A549 (cell line): ENCODE data around the gene PIP4K2A. TPM values are rescaled to one million over a fixed set of nuclear protein-coding genes. Genes with fewer than 3 reads are reported as not detected.

ENCODE experiments used
- ATAC-seq, 2 experiments: fragments of 200-7000 bp in 1 of 2; fragments of >200 bp in 1 of 2; cut with Nextera tagmentation in 1 of 2; cut with Tn5 transposase in 1 of 2; 3 replicates each; pipeline versions ENCODE4 v1.8.0 to v1.9.1; 2018 to 2020; ENCODE audit warnings: mild to moderate bottlenecking in 1 of 2, moderate library complexity in 1 of 2
- CTCF ChIA-PET: fragments of 300-600 bp; sonication (Branson Sonifier 250); formaldehyde crosslinking; extraction: SDS; loops from one replicate; lab custom pipeline; 2021; ENCODE audit warnings: antibody characterized with exemption, inconsistent platforms; lab: Yijun Ruan, JAX
- POLR2A ChIA-PET: fragments of 350-600 bp; formaldehyde crosslinking; extraction: SDS; loops from one replicate; lab custom pipeline; 2021; ENCODE audit warnings: antibody characterized with exemption, inconsistent platforms; lab: Yijun Ruan, JAX
- DNase-seq, 2 experiments: peaks; one replicate each; pipeline versions ENCODE4 v3.0.0 to v3.0.0-alpha.2; 2011 to 2016; ENCODE audit warnings: low read depth in 1 of 2, low spot score in 1 of 2
- FAIRE-seq: peaks from 2 replicates; lab custom pipeline; 2011; peaks lifted over from hg19 to GRCh38; lab: Jason Lieb, UNC
- H3K27ac ChIP-seq, 2 experiments: fragments of >200 bp; sonication (Bioruptor Twin); formaldehyde crosslinking; 3 replicates each; pipeline ENCODE4 v1.5.1; 2016 to 2017
- H3K4me1 ChIP-seq: fragments of >200 bp; sonication (Bioruptor Twin); formaldehyde crosslinking; 3 replicates; pipeline ENCODE4 v1.6.1; 2016
- H3K4me2 ChIP-seq: fragments of >200 bp; sonication (Bioruptor Twin); formaldehyde crosslinking; 3 replicates; pipeline ENCODE4 v1.6.1; 2016
- H3K4me3 ChIP-seq: fragments of >200 bp; sonication (Bioruptor Twin); formaldehyde crosslinking; 3 replicates; pipeline ENCODE4 v1.5.1; 2016
- H3K9me3 ChIP-seq: fragments of >200 bp; sonication (Bioruptor Twin); formaldehyde crosslinking; 3 replicates; pipeline ENCODE4 v1.6.1; 2016
- BHLHE40 ChIP-seq: IDR thresholded peaks from 2 replicates; pipeline ENCODE4 v1.6.1; 2012; ENCODE audit warnings: low read depth, low read length, inconsistent platforms
- CBX2 ChIP-seq: fragments of 200-600 bp; sonication (generic); IDR thresholded peaks from 2 replicates; pipeline ENCODE4 v1.6.1; 2016; ENCODE audit warnings: low read depth, mild to moderate bottlenecking, borderline replicate concordance
- EHF ChIP-seq: fragments of 250-450 bp; sonication (Bioruptor Pico); IDR thresholded peaks from 2 replicates; pipeline ENCODE4 v1.5.0; 2020; ENCODE audit warnings: mild to moderate bottlenecking
- FOSB ChIP-seq: fragments of 250-450 bp; sonication (Bioruptor Pico); IDR thresholded peaks from 2 replicates; pipeline ENCODE4 v1.5.0; 2020; ENCODE audit warnings: mild to moderate bottlenecking, moderate library complexity
- FOXS1 ChIP-seq: fragments of 250-450 bp; sonication (Bioruptor Pico); IDR thresholded peaks from 2 replicates; pipeline ENCODE4 v1.5.0; 2020; ENCODE audit warnings: mild to moderate bottlenecking, moderate library complexity
- GATA3 ChIP-seq: IDR thresholded peaks from 2 replicates; pipeline ENCODE4 v1.6.1; 2012; ENCODE audit warnings: borderline replicate concordance
- HEYL ChIP-seq: fragments of 250-450 bp; sonication (Bioruptor Pico); IDR thresholded peaks from 2 replicates; pipeline ENCODE4 v1.8.0; 2021; ENCODE audit warnings: mild to moderate bottlenecking, moderate library complexity
- HOXB5 ChIP-seq: fragments of 250-450 bp; sonication (Bioruptor Pico); IDR thresholded peaks from 2 replicates; pipeline ENCODE4 v1.5.0; 2020; ENCODE audit warnings: mild to moderate bottlenecking, moderate library complexity
- KDM1A ChIP-seq: fragments of 200-600 bp; sonication (generic); IDR thresholded peaks from 2 replicates; pipeline ENCODE4 v1.6.1; 2016; ENCODE audit warnings: low read depth, mild to moderate bottlenecking
- KDM5A ChIP-seq: fragments of 200-600 bp; sonication (generic); IDR thresholded peaks from 2 replicates; pipeline ENCODE4 v1.6.1; 2016; ENCODE audit warnings: antibody characterized with exemption, mild to moderate bottlenecking
- MAZ ChIP-seq: fragments of 150-350 bp; IDR thresholded peaks from 2 replicates; pipeline ENCODE4 v1.6.1; 2014; ENCODE audit warnings: antibody characterized with exemption, low read depth, low read length, borderline replicate concordance
- PHF8 ChIP-seq: fragments of 200-600 bp; sonication (generic); IDR thresholded peaks from 2 replicates; pipeline ENCODE4 v1.6.1; 2016; ENCODE audit warnings: low read depth, mild to moderate bottlenecking, antibody characterized with exemption, moderate library complexity, borderline replicate concordance
- POLR2A ChIP-seq: IDR thresholded peaks from 2 replicates; pipeline ENCODE4 v1.6.1; 2012; ENCODE audit warnings: mild to moderate bottlenecking, low read length
- POLR2AphosphoS2 ChIP-seq: conservative IDR thresholded peaks from 2 replicates; pipeline ENCODE4 v1.6.1; 2012; ENCODE audit warnings: low read length, improper control_type of control experiment, inconsistent platforms
- RAD21 ChIP-seq, 2 experiments: fragments of >200 bp in 1 of 2; sonication (Bioruptor Twin) in 1 of 2; formaldehyde crosslinking in 1 of 2; IDR thresholded peaks in 1 of 2; conservative IDR thresholded peaks in 1 of 2; 2 replicates in 1 of 2; 3 replicates in 1 of 2; pipeline ENCODE4 v1.6.1; 2012 to 2018; ENCODE audit warnings: inconsistent platforms in 1 of 2
- RARB ChIP-seq: fragments of 250-450 bp; sonication (Bioruptor Pico); IDR thresholded peaks from 2 replicates; pipeline ENCODE4 v1.8.0; 2021; ENCODE audit warnings: mild to moderate bottlenecking, moderate library complexity
- RCOR1 ChIP-seq: fragments of 150-350 bp; IDR thresholded peaks from 2 replicates; pipeline ENCODE4 v1.6.1; 2014; ENCODE audit warnings: antibody characterized with exemption, low read length, low read depth
- RFX5 ChIP-seq: fragments of 450-650 bp; IDR thresholded peaks from 2 replicates; pipeline ENCODE4 v1.7.1; 2014; ENCODE audit warnings: antibody characterized with exemption, mild to moderate bottlenecking, moderate library complexity
- RNF2 ChIP-seq: fragments of 200-600 bp; sonication (generic); IDR thresholded peaks from 2 replicates; pipeline ENCODE4 v1.6.1; 2016; ENCODE audit warnings: low read depth, mild to moderate bottlenecking, antibody characterized with exemption, moderate library complexity, borderline replicate concordance
- ZSCAN20 ChIP-seq: fragments of 250-450 bp; sonication (Bioruptor Pico); IDR thresholded peaks from 2 replicates; pipeline ENCODE4 v1.8.0; 2022; ENCODE audit warnings: mild to moderate bottlenecking, moderate library complexity
- WGBS: methylation state at CpG from one replicate; pipeline ENCODE4 v1.1.6; 2017; ENCODE audit errors: missing lambda C conversion rate; 5-methylcytosine and 5-hydroxymethylcytosine counted together
- polyA plus RNA-seq, 4 experiments: library from polyadenylated mRNA; depleted of rRNA in 3 of 4; stranded (reverse); fragments of >200 nt; fragmentation: RNase III in 1 of 4; extraction: RNeasy Plus Mini Kit Qiagen cat#74134 plus additional on column Dnase treatment in 1 of 4; gene quantifications; 2 replicates in 3 of 4; 3 replicates in 1 of 4; pipeline ENCODE4 v1.2.3, GENCODE V29; 2011 to 2017
- TF ChIP-seq, protein P1 (sequence below): IDR thresholded peaks from 2 replicates; pipeline ENCODE4 v1.6.1; 2012; ENCODE audit warnings: low read depth, borderline replicate concordance
- TF ChIP-seq, protein P2 (sequence below): fragments of 250-450 bp; sonication (Bioruptor Pico); IDR thresholded peaks from 2 replicates; pipeline ENCODE4 v1.5.0; 2021; ENCODE audit warnings: mild to moderate bottlenecking, moderate library complexity, borderline replicate concordance
- TF ChIP-seq, protein P3 (sequence below): fragments of 250-450 bp; sonication (Bioruptor Pico); IDR thresholded peaks from 2 replicates; pipeline ENCODE4 v1.5.0; 2020; ENCODE audit warnings: low read depth, mild to moderate bottlenecking, moderate library complexity
- TF ChIP-seq, protein P4 (sequence below): fragments of 150-350 bp; IDR thresholded peaks from 2 replicates; pipeline ENCODE4 v1.6.1; 2014; ENCODE audit warnings: low read depth, mild to moderate bottlenecking, low read length
- TF ChIP-seq, protein P5 (sequence below): fragments of >200 bp; sonication (Bioruptor Twin); formaldehyde crosslinking; IDR thresholded peaks from 2 replicates; pipeline ENCODE4 v1.6.1; 2016
- TF ChIP-seq, protein P6 (sequence below): fragments of >200 bp; sonication (Bioruptor Twin); formaldehyde crosslinking; IDR thresholded peaks from 3 replicates; pipeline ENCODE4 v1.5.1; 2016

Gene PIP4K2A
- polyA plus RNA-seq, 2 of the 4 experiments (the other 2 are of a cell fraction): 23.1 to 24.0 TPM

DNA sequence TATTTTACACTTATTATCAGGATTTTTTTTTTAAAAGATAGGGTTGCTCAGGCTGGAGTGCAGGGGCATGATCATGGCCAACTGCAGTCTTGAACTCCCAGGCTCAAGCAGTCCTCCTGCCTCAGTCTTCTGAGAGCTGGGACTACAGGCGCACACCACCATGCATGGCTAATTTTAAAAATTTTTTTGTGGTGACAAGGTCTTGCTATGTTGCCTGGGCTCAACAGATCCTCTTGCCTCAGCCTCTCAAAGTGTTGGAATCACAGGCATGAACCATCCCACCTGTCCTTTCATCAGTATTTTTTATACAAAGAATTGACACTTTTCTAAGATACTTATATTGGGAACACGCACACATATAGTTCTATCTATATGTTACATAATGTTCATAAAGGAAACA is 99.3 kb downstream of the PIP4K2A start:
- Histone ChIP-seq H3K9me3 (no peaks in the 10 kb centered on the region), H3K4me3 (no peak overlapping the region), H3K27ac (no peak overlapping the region), H3K4me2 (no peak overlapping the region), H3K4me1 (peaks cover 41% of the 10 kb centered on the region)
- CTCF ChIA-PET: no interaction called here
- 88% methylated on average over 2 of the region's 2 CpGs for WGBS
- no peak for ATAC-seq
- no peak for DNase-seq
- no peak for FAIRE-seq
- POLR2A ChIA-PET: no interaction called here
- TF ChIP-seq BHLHE40 (no peak), EHF (CRISPR knock-in tag) (no peak), FOXS1 (CRISPR knock-in tag) (no peak), RFX5 (no peak)
- TF ChIP-seq, protein P1, sequence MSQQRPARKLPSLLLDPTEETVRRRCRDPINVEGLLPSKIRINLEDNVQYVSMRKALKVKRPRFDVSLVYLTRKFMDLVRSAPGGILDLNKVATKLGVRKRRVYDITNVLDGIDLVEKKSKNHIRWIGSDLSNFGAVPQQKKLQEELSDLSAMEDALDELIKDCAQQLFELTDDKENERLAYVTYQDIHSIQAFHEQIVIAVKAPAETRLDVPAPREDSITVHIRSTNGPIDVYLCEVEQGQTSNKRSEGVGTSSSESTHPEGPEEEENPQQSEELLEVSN: no peak
- TF ChIP-seq, protein P2, sequence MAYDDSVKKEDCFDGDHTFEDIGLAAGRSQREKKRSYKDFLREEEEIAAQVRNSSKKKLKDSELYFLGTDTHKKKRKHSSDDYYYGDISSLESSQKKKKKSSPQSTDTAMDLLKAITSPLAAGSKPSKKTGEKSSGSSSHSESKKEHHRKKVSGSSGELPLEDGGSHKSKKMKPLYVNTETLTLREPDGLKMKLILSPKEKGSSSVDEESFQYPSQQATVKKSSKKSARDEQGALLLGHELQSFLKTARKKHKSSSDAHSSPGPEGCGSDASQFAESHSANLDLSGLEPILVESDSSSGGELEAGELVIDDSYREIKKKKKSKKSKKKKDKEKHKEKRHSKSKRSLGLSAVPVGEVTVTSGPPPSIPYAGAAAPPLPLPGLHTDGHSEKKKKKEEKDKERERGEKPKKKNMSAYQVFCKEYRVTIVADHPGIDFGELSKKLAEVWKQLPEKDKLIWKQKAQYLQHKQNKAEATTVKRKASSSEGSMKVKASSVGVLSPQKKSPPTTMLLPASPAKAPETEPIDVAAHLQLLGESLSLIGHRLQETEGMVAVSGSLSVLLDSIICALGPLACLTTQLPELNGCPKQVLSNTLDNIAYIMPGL (CRISPR knock-in tag): no peak

DNA sequence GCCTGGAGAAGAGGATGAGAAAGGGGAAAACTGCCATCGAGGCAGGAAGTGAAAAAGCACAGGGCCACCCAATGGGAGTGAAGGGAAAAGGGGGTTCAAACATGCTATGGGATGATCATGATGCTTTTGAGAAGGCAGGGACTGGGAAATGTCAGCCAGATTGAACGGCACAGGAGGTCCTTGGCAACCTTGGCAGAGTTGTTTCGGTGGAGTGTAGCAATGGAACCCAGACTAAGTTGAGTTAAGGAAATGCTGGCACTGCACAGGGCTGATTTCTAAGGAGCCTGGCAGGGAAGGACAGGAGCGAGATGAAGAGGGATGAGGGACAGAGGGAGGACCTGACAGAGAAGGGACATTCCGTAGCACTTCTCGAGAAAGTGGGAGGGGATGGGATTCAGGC is 101.4 kb downstream of the PIP4K2A start:
- Histone ChIP-seq H3K9me3 (no peaks in the 10 kb centered on the region), H3K4me3 (no peak overlapping the region), H3K4me2 (no peak overlapping the region), H3K4me1 (peaks cover 20% of the 10 kb centered on the region), H3K27ac (no peak overlapping the region)
- 93% methylated on average over 6 of the region's 6 CpGs for WGBS
- DNase-seq: no peak
- no peak for ATAC-seq
- FAIRE-seq: no peak
- ChIA-PET CTCF (no interaction called here), POLR2A (no interaction called here)
- TF ChIP-seq BHLHE40: no peak
- no peak for TF ChIP-seq RNF2
- no peak for TF ChIP-seq RAD21 (conservative IDR thresholded peaks at IDR 0.05 in 1 of 2, IDR thresholded peaks at IDR 0.05 in 1 of 2)
- no peak for TF ChIP-seq FOSB (CRISPR knock-in tag)
- TF ChIP-seq RFX5: no peak
- TF ChIP-seq, protein P3, sequence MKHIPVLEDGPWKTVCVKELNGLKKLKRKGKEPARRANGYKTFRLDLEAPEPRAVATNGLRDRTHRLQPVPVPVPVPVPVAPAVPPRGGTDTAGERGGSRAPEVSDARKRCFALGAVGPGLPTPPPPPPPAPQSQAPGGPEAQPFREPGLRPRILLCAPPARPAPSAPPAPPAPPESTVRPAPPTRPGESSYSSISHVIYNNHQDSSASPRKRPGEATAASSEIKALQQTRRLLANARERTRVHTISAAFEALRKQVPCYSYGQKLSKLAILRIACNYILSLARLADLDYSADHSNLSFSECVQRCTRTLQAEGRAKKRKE (CRISPR knock-in tag): no peak
- no peak for TF ChIP-seq POLR2A
- no peak for TF ChIP-seq ZSCAN20

DNA sequence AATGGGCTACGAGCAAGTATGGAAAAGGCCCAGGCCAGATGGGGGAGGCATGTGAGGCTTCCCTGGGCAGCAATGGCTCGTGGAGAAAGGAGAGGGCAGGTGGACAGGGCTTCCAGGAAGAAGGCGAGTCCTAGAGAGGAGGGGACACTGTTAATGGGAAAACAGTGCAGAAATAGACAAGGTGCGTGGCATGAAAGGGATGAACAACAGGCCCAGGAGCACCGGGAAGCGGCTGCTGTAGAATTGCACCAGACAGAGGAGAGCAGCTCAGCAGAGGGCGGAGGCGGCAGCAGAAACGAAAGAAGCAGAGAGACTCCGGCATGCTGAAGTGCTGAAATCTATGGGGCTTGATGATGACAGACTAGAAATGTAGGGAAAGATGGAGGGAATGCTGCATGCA is 102.1 kb downstream of the PIP4K2A start:
- DNase-seq (no peak), FAIRE-seq (no peak)

More for the DNA sequence above, 102.1 kb downstream of the PIP4K2A start:
- Histone ChIP-seq H3K4me3 (no peak overlapping the region), H3K27ac (no peak overlapping the region), H3K4me2 (no peak overlapping the region), H3K9me3 (no peaks in the 10 kb centered on the region), H3K4me1 (peaks cover 13% of the 10 kb centered on the region)
- ChIA-PET POLR2A (no interaction called here), CTCF (no interaction called here)
- WGBS: 89% methylated on average over 9 of the region's 10 CpGs
- TF ChIP-seq, protein P4, sequence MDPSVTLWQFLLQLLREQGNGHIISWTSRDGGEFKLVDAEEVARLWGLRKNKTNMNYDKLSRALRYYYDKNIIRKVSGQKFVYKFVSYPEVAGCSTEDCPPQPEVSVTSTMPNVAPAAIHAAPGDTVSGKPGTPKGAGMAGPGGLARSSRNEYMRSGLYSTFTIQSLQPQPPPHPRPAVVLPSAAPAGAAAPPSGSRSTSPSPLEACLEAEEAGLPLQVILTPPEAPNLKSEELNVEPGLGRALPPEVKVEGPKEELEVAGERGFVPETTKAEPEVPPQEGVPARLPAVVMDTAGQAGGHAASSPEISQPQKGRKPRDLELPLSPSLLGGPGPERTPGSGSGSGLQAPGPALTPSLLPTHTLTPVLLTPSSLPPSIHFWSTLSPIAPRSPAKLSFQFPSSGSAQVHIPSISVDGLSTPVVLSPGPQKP: no peak
- no peak for TF ChIP-seq RCOR1
- TF ChIP-seq, protein P5, sequence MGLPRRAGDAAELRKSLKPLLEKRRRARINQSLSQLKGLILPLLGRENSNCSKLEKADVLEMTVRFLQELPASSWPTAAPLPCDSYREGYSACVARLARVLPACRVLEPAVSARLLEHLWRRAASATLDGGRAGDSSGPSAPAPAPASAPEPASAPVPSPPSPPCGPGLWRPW: no peak
- TF ChIP-seq PHF8: no peak
- no peak for TF ChIP-seq EHF (CRISPR knock-in tag)
- TF ChIP-seq HOXB5 (CRISPR knock-in tag): no peak
- no peak for TF ChIP-seq KDM1A
- TF ChIP-seq GATA3: no peak
- no peak for TF ChIP-seq RARB (CRISPR knock-in tag)
- no peak for TF ChIP-seq HEYL (CRISPR knock-in tag)
- no peak for TF ChIP-seq POLR2AphosphoS2
- TF ChIP-seq CBX2: no peak
- TF ChIP-seq, protein P3 (CRISPR knock-in tag): no peak
- TF ChIP-seq RFX5: no peak
- TF ChIP-seq, protein P6, sequence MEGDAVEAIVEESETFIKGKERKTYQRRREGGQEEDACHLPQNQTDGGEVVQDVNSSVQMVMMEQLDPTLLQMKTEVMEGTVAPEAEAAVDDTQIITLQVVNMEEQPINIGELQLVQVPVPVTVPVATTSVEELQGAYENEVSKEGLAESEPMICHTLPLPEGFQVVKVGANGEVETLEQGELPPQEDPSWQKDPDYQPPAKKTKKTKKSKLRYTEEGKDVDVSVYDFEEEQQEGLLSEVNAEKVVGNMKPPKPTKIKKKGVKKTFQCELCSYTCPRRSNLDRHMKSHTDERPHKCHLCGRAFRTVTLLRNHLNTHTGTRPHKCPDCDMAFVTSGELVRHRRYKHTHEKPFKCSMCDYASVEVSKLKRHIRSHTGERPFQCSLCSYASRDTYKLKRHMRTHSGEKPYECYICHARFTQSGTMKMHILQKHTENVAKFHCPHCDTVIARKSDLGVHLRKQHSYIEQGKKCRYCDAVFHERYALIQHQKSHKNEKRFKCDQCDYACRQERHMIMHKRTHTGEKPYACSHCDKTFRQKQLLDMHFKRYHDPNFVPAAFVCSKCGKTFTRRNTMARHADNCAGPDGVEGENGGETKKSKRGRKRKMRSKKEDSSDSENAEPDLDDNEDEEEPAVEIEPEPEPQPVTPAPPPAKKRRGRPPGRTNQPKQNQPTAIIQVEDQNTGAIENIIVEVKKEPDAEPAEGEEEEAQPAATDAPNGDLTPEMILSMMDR: no peak
- TF ChIP-seq KDM5A: no peak
- TF ChIP-seq MAZ: no peak
- ATAC-seq: no peak
